H1 (cell line): ENCODE results near the gene JAKMIP2.

Source experiments
- CREB1 ChIP-seq: IDR thresholded peaks from 2 replicates; pipeline ENCODE4 v1.6.1; 2012; ENCODE audit warnings: inconsistent platforms
- EGR1 ChIP-seq: IDR thresholded peaks from 2 replicates; pipeline ENCODE4 v1.6.1; 2011; ENCODE audit warnings: low read depth, low read length, borderline replicate concordance
- EZH2 ChIP-seq: fragments of 200-600 bp; sonication (generic); IDR thresholded peaks from 2 replicates; pipeline ENCODE4 v1.7.1; 2012; ENCODE audit warnings: low read depth, mild to moderate bottlenecking, moderate library complexity, low read length, inconsistent platforms; ENCODE audit not compliant: severe bottlenecking
- HDAC2 ChIP-seq, 2 experiments: fragments of 300-600 bp in 1 of 2; sonication (generic) in 1 of 2; IDR thresholded peaks; 2 replicates each; pipeline ENCODE4 v1.6.1; 2011 to 2012; ENCODE audit warnings: low read depth in 2 of 2, low read length in 2 of 2, mild to moderate bottlenecking in 2 of 2, moderate library complexity in 2 of 2, borderline replicate concordance in 1 of 2, inconsistent platforms in 1 of 2
- MAFK ChIP-seq: IDR thresholded peaks from 2 replicates; pipeline ENCODE4 v1.6.1; 2012; ENCODE audit warnings: low read depth, mild to moderate bottlenecking, improper control_type of control experiment, low read length
- SP1 ChIP-seq: IDR thresholded peaks from 2 replicates; pipeline ENCODE4 v1.6.1; 2011; ENCODE audit warnings: low read depth, low read length
- TAF1 ChIP-seq: IDR thresholded peaks from 2 replicates; pipeline ENCODE4 v1.6.1; 2011; ENCODE audit warnings: mild to moderate bottlenecking, low read depth, low read length
- ZNF274 ChIP-seq: IDR thresholded peaks from 2 replicates; pipeline ENCODE4 v1.7.0; 2012; ENCODE audit warnings: low read length, borderline replicate concordance; ENCODE audit errors: extremely low read depth
- TF ChIP-seq, protein P1 (sequence below): IDR thresholded peaks from 2 replicates; pipeline ENCODE4 v1.6.1; 2011; ENCODE audit warnings: low read length, improper control_type of control experiment
- TF ChIP-seq, protein P2 (sequence below), 3 experiments: IDR thresholded peaks; 1 replicate in 2 of 3; 2 replicates in 1 of 3; pipeline versions ENCODE4 v1.5.1 to v1.6.1; 2011; ENCODE audit warnings: low read length in 3 of 3, mild to moderate bottlenecking in 3 of 3, inconsistent platforms in 2 of 3, low read depth in 1 of 3, moderate library complexity in 1 of 3; ENCODE audit not compliant: insufficient read depth in 1 of 3; ENCODE audit errors: control extremely low read depth in 1 of 3
- TF ChIP-seq, protein P3 (sequence below): IDR thresholded peaks from 2 replicates; pipeline ENCODE4 v1.6.1; 2011; ENCODE audit warnings: low read depth, mild to moderate bottlenecking, low read length; ENCODE audit not compliant: insufficient read depth
- TF ChIP-seq, protein P4 (sequence below): IDR thresholded peaks from 2 replicates; pipeline ENCODE4 v1.6.1; 2012; ENCODE audit warnings: inconsistent platforms

DNA sequence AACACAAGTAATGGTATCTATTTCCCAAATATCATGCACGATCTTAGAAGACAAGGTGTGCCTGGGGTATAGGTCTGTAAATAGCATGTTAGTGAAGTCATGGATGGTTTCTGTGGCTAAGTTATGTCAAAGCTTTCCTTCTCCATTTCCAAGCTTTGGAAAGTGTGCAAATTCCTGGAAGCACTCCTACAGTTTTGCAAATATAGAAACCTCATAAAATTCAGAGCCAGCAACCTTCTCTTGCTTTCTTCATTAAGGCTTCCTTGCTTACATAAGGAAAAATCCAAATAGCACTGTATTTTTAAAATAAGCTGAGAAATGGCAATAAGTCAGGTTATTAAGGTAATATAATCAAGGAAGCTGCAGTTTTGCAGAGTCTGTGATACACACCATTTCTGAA is 138.1 kb downstream of the JAKMIP2 start:
- TF ChIP-seq ZNF274: no peak
- TF ChIP-seq, protein P1, sequence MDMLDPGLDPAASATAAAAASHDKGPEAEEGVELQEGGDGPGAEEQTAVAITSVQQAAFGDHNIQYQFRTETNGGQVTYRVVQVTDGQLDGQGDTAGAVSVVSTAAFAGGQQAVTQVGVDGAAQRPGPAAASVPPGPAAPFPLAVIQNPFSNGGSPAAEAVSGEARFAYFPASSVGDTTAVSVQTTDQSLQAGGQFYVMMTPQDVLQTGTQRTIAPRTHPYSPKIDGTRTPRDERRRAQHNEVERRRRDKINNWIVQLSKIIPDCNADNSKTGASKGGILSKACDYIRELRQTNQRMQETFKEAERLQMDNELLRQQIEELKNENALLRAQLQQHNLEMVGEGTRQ: no peak
- TF ChIP-seq, protein P2, sequence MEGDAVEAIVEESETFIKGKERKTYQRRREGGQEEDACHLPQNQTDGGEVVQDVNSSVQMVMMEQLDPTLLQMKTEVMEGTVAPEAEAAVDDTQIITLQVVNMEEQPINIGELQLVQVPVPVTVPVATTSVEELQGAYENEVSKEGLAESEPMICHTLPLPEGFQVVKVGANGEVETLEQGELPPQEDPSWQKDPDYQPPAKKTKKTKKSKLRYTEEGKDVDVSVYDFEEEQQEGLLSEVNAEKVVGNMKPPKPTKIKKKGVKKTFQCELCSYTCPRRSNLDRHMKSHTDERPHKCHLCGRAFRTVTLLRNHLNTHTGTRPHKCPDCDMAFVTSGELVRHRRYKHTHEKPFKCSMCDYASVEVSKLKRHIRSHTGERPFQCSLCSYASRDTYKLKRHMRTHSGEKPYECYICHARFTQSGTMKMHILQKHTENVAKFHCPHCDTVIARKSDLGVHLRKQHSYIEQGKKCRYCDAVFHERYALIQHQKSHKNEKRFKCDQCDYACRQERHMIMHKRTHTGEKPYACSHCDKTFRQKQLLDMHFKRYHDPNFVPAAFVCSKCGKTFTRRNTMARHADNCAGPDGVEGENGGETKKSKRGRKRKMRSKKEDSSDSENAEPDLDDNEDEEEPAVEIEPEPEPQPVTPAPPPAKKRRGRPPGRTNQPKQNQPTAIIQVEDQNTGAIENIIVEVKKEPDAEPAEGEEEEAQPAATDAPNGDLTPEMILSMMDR (IDR thresholded peaks at IDR 0.05; ENCODE audit: control extremely low read depth in 1 of 3, insufficient read depth in 1 of 3, low read depth in 1 of 3, low read length in 3 of 3): no peak
- TF ChIP-seq HDAC2 (IDR thresholded peaks at IDR 0.05; ENCODE audit: borderline replicate concordance in 1 of 2, low read depth in 2 of 2, low read length in 2 of 2): no peak
- TF ChIP-seq, protein P3, sequence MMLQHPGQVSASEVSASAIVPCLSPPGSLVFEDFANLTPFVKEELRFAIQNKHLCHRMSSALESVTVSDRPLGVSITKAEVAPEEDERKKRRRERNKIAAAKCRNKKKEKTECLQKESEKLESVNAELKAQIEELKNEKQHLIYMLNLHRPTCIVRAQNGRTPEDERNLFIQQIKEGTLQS: no peak
- no peak for TF ChIP-seq EZH2
- TF ChIP-seq, protein P4, sequence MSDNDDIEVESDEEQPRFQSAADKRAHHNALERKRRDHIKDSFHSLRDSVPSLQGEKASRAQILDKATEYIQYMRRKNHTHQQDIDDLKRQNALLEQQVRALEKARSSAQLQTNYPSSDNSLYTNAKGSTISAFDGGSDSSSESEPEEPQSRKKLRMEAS: no peak
- TF ChIP-seq MAFK: no peak
- TF ChIP-seq CREB1: no peak
- TF ChIP-seq EGR1: no peak
- no peak for TF ChIP-seq SP1
- no peak for TF ChIP-seq TAF1
